GM18508 (cell line): ENCODE measurements around the gene CBX2.

Source experiments
- ATAC-seq: cut with Tn5 transposase; IDR thresholded peaks from one replicate; pipeline ENCODE4 v1.9.1; 2021; ENCODE audit warnings: moderate number of reproducible peaks; ENCODE audit not compliant: insufficient read depth, unreplicated experiment

The CBX2 gene

DNA sequence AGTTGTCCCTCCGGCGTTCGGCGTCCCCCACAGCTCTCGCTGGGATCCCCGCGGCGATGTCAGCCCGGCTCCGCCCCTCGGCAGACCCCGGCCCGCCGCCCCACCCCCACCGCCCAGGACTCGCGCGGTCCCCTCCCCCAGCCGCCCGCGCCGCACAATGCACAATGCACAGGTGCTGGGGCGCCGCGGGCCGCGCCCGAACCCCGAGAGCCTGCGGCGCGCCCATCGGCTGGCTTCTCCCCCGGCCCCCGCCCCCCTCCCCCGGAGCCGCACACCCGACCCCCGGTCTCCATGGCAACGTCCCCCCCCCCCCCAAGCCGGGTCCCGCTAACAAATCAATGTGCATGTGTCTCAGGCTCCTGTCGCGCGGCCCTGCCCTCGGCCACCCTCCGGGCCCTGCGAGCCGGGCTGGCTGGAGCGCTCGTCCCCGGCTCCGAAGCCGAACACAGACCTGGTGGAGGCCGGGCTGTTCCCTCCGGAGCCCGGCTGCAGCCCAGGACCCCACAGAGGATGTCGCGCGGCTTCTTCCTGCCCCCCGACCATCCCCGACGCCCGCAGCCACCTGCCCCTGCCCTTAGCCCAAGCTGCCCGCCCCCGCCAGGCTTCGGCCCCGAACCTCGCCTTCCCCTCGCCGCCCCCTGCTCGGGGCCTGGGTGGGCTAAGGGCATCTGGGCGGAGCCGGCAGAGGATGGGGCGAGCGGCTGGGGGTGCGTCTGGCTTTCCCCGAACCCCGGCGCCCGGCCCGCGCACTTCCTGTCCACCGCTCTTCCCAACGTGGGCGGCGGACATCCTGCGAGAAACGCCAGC, 19.7 kb downstream of the CBX2 start:
- ATAC-seq: no peak

DNA sequence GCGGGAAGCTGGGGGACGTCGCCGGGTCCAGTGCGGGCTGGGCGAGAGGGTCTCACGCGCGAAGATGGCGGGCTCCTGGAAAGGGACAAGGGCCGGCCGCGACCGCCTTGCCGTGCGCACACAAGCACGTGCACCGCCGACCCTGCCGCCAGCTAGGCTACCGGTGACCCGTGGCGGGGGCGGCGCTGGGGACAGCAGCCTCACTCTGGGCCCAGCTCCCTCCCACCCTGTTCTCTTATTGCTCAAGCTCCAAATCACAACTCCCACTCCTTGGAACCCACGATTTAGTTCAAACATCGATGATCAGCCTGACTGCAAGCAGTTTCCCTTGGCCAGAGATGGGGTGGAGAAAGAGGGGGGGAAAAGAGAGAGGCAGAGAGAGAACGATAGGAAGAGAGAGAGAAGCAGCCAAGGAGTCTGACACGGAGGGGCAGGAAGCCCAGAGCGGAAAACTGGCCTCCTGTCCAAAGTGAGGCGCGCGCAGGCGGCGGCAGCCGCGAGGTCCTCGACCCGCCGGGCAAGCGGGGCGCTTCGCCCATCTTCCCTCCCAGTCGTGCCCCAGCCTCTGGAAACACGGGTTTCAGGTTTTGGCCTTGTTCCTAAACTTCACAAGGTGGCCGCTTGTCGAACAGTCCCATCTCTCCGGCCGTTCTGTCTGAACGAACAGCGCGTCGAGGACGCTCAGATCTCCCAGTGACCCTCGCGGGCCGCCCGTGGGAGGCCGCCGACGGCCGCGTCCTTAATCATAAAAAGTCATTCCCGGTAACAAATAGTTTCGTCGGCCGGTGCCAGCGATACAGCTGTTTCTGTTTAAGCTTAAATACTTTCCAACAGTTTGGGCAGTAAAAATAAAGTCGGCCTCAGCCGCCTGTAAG, 20.6 kb downstream of the CBX2 start:
- ATAC-seq: no peak

DNA sequence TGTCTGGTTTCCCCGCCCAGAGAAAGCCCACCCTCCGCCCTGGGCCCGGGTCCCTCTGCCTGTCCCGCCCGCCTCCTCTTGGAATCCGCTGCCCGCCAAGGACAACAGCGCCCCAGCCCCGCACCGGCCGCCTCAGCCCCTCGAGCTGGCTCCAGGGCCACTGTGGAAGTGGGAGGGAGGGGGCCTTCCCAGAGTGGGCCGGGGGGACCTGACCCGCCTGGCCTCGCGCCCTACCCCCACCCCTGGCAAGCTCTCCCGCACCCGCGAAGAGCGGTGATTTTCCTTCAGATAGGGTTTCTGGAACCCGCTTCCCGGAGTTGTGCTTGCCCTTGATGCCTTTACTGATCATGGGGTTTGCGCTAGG, 21.2 kb downstream of the CBX2 start:
- no peak for ATAC-seq

DNA sequence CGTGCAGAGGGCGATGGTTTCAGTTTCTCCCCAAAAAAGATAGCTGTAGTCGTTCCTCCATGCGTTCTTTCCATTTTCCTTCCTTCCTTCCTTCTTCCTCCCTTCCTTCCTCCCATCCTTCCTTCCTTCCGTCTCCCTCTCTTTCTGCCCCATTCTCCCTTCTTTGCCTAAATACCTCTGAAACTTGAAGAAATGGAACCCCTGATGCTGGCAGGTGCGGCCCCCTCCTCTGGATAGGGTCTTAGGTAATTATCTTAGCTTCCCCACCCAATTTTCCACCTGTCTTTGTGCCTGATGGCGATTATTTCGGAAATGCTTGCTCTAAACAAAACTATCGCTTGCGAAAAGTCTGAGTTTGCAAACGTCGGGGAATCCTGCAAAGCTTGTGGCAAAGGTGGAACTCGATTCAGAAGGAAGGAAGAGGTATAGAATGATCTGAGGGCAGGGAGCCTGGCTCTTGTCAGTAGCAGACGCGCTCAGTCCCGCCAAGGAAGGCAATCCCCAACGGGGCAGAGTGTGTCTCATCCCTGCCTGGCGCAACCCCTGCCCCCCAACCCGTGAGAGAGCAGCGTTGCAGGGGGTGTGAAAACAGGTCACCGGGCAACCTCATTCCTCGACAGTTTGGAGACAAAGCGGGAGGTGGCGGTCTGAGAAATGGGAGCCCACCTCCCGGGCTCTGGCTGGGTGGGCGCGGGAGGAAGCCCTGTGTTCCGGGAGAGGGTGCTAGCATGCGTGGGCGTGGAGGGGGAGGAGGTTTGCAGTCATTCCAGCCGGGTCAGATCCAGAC, 21.8 kb downstream of the CBX2 start:
- ATAC-seq: no peak

DNA sequence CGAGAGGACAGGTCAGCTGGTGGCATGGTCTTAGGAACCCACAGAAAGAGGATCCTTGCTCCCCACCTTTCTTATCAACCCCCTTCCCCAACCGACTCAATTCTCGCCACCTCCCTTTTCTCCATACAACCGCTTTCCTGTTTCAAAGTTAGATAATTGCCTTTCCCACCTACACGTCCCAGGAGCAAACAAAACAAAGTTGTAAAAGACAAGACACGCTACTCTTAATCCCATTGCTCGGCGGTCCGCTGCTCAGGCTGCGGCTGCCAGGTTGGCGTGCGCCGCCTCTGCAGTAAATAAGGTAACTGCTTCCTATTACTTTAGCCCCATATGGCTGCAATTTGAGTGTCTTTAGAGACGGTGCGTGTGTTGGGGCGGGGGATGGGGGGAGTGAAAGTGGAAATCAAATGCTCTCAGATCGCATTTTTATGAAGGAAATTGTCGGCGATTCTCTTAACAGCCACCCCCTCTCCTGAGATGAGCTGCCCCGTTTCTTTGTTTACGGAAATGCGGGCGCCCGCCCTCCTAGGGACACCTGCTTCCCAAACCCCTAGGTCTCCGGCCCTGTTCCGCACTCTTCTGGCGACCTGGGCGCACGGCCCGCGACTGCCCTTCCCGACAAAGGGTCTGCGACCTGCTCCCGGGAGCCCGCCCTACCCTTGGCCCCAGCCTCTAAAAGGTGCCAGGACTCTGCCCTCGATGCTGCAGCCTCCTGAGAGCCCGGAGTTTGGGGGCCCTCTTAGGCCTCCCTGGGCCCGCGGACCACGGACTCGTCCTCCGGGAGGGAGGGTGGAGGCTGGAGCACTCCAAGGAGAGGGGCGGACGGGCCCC, 22.6 kb downstream of the CBX2 start:
- ATAC-seq: no peak

DNA sequence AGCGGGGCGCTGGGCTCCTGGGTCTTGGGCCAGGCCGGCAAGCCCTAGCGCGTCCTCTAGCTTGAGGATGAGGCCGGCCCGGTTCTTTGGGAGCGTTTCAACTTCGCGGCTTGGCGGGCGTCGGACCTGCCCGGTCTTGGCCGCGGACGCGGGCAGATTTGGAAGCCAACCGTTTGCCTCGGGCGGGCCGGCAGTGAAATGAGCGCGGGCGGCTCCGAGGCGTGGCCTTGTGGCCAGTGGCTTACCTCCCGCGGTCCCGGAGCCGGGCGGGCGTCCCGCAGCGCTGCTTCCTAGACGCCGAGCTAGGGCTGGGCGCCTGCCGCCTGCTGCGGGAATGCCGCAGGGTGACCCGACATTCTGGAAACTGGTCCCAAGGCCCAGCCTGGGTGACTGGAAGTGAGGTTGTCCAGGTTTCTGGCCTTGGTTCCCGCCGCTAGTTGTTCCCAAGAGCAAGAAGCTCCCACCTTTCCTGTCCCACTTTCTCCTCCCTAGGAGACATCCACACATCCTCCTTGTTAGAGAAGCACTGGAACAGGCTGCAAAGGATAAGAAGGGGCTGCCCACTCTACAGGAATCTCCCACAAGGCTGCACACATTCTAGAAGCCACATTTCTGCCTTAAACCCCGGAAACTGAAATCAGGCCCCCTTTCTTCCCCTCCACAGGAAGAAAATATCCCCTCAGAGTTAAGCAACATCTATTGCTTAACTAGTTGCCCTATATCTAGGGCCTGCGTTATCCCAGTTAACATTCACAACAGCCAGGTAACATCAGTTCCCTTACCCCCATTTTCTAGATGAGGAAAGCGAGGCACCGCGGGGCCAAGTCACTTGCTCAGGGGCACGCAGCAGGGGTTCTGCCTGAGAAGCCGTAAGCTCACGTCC, 23.4 kb downstream of the CBX2 start:
- no peak for ATAC-seq

DNA sequence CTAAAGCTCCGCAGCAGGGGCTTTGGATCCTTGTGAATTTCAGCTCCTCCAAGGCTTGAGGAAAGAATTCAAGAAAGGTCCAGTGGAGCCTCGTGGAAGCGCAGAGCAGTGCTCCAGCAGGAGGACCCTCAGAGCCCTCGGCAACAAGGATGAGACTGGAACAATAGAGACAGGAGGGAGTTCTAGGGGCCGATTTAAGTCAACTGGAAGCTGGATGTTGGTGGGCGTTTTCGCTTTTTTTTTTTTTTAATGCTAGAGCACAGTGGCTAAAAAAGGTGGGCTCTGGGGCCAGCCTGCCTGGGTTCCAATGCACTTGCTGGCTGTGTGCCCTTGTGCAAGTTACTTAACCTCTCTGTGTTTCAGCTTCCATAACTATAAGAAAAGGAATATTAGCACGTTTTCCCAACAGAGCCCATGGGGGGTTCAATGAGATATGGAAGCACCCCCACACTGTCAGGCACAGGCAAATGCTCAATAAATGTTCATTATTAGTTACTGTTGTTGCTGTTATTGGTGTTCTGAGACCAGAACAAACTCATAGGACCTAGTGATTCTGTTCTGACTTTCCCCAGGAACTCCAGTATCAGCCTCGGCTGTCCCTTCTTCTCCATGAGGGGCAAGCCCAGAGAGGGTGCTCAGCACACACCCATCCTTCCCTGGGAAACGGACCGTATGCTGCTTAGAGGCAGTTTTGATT, 24.2 kb downstream of the CBX2 start:
- no peak for ATAC-seq

DNA sequence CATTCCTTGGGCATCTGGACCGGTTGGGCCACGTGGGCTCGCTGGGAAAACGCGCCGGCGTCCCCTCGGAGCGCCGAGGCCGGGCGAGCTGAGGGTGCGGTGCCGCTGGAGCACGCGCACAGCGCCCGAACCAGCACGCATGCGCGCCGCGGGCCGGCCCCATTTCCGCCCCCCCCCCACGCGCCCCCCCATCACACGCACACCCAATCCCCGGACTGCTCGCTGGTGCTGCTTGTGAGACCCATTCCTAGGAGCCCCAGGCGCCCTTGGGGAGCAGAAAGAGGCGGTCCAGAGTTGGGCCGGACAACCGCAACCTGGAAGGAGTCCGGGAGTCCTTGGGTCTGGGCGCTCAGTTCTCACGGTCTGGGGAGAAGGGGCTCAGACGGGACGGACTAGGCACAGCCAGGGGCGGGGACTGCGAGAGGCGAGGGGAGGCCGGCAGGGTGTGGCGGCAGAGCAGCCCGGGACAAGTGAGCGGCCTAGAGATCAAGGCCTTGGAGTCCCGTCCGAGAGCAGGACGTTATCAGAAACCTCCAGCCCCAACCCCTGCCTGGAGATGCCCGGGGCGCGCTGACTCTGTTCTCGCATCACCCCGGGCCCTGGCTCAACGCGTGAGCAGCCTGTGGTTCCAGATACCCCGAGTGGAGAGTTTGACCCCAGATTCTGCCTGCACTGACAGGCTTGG, 24.9 kb downstream of the CBX2 start:
- no peak for ATAC-seq

DNA sequence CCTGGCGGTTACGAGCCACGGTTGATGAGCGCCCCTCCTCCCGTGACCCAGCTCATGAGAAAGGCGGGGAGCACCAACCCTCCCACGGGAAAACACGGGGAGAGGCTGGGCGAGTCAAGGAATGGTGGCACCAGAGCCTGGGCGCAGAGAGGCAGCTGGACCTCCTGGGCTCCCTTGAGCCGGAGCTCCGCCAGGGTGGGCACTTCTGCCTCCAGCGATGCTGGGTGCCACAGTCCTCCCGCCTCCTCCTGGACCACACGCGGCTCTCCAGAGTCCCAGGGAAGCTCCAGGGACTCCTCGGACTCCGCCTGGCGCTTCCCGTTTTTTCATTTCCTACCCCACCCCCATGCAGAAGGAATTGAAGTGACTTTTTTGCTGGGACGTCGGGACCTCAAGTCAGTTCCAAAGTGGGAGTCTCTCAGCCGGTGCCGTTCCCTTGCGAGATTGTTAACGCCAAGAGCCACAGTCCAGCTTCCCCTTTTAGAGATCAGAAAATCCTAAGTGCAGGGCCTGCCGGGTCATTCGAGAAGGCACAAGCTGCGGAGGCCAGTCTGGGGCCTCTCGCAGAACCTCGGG, 25.6 kb downstream of the CBX2 start:
- no peak for ATAC-seq

DNA sequence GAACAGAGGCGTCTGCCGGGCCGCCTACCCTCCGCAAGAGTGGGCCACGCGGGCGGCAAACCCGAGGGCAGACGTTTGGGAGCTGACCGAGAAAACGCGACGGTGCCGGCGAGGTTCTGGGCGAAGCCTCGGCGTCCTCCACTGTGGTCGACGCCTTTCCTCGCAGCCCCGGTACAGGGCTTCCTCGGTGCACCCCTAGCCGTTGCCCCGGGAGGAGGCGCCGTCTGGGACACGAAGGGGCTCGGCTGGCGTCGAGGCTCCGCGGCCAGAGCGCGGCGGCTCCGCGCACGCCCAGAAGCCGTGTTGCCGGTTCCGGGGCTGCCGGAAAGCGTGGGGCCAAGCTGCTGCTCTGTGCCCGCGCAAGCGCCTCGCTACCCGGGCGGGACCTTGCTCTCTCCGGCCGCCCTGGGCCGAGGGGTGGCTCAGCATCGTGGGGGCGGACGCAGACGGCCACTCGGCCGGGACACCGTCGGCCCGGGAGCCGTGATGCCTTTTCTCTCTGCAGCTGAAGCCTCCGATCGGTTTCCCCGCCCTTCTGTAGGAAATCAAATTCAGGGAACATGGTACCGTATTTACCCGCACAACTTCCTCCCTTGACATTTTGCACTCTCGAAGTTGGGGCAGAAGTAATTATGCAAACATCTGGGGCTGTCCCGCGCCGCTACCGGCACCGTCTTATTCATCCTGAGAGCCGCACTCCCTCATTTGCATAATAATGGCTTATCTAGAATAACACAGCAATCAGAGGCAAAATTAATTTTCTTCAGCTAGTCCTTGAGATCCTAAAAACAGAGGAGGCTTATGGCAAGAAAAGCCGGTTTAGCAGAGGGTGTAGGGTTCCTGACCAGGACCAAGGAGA, 26.3 kb downstream of the CBX2 start:
- ATAC-seq: no peak

DNA sequence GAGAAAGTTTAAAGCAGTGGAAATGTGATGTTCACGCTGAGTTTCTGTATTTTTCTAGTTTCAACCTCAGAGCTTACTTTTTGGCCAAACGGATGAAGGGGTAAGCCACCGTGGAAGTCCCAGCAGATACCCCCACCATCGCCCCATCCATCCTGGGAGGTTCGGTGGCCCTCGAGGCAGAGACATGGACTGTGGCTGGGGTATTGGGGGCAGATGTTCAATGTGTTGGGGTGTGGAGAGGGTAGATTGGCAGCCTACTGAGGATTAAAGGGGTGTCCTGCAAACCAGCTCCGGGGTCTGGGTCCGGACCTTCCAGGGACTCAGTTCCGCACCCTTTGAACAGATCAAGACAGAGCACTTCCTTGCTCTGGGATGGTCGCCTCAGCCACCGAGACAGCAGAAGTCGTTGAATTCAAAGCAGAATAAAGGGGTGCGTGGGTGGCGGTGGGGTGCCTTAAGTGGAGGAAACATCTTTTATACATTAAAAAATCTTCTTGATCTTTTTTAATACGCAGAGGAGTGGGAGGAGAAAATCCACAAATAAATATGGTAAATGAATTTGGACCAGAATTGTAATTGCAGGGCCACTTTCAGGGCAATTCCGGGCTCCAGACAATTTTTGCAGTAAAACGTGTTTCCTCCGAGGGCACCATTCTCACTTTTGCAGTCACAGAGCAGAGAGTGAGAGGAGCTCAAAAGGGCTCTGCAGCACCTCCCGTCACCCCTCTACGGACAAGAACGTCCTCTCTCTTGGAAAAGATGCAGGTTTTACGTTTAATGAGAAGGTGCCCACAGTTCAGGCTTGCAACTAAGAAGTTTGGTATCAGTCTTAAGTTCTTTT, 27.1 kb downstream of the CBX2 start:
- ATAC-seq: no peak

DNA sequence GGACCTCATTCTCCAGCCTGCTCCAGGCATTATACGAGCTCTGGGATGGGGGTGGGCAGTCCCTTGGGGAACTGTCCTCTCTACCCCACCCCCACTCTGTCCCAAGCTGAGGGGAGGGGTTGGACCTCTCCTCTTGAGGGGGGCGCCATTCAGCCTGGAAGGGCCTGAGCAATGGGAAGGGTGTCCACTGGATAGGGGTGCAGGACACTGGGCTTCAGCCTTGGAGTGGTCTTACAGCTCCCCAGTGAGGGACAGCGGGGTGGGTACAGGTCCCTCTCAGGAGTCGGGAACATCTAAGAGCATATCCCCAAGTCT, 28.5 kb downstream of the CBX2 start:
- ATAC-seq: no peak

DNA sequence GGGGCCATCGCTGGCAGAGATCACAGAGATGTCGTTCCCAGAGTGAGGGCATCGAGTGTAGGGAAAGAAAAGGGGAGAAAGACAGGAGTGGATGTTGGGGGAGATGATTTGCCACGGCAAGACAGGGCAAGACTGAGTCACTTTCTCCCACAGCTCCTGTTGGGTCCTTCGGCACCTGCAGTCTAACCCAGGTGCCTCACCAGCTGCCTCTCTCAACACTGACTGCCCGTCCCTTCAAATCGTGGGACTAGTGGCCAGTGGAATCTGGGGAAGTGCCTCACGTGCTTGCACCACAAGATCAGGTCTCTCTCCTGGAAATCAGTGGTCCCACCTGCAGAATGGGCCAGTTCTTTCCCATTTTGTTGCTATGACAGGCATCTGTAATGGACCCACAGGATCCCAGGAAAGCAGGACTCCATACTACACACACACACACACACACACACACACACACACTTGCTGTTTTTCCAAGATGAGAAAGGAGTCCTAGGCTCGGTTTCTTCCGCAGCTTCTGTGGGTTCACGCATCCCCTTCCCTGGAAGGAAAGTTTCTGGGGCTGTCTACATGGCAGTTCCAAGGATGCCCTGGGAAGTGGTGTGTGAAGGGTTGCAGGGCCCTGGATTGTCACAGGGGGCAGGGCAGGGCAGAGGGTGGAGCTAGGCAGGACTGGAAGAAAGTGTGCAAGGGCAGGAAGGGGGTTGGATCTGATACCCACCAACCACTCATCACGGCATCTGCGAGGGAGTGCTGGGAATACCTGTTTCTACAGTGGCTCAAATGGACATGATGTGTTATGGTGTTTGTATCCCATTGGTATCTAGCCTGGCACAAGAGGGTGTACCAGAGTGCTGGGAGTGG, 29.1 kb downstream of the CBX2 start:
- no peak for ATAC-seq

DNA sequence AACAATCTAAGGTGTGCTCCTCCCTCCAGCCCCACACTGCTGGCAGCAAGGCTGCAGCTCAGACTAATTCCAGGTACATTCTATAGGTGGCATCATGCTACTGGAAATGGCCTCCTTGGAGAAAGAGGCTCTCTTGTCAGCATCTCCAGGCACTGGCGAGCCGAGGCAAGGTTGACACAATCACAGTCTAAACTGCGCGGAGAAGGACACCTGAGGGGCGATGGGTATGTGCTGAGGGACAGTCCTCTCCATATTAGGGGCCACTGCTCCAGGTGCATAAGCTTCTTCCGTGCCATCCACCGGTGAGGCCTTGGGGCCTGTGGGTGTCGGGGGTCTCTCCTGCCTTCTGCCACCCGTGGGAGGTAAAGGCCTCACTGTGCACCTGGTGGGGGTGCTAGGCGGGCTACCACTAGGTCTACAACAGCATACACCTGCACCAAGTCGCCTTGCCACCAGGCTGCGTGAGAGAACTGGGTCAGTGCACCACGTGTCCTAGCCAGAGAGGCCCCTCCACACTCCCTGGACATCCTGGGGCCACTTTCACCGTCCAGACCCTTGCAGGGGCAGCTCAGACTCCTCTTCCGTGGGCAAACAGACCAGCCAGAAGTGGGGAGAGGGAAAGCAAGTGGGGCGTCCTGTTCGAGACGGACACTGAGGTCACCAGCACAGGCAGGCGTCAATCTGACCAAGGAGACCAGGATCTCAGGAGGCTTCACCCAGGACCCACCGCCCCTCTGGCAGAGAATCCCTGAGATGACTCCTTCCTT, 31.0 kb downstream of the CBX2 start:
- ATAC-seq: no peak
